PC-9 (cell line): ENCODE data around the gene TSPAN14.

ENCODE experiments used
- EZH2 ChIP-seq: fragments of 200-600 bp; sonication (generic); IDR thresholded peaks from 2 replicates; pipeline ENCODE4 v1.8.0; 2017; ENCODE audit warnings: antibody characterized with exemption, low read depth
- TF ChIP-seq, protein P1 (sequence below): fragments of 200-600 bp; sonication (generic); conservative IDR thresholded peaks from 2 replicates; pipeline ENCODE4 v1.6.1; 2017; ENCODE audit warnings: mixed run types, antibody characterized with exemption, mild to moderate bottlenecking, moderate library complexity

DNA sequence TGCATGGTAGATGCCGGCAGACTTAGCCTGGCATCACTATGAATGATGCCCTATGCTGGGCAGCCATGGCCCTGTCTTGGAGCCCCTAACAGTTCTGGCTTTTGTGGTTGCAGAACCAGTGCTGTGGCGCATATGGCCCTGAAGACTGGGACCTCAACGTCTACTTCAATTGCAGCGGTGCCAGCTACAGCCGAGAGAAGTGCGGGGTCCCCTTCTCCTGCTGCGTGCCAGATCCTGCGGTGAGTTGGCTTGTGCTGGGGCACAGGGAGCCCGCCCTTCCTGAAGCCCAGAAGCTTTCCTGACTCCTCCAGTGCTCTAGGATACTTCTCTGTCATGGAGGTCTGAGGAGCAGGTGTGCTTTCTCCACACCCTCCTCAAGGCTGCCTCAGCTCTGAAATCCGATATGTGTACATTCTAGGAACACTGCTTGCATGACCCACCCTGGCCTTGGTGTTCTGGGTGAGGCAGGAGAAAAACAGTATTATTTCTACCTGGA lies 58.0 kb downstream of the TSPAN14 start:
- TF ChIP-seq, protein P1, sequence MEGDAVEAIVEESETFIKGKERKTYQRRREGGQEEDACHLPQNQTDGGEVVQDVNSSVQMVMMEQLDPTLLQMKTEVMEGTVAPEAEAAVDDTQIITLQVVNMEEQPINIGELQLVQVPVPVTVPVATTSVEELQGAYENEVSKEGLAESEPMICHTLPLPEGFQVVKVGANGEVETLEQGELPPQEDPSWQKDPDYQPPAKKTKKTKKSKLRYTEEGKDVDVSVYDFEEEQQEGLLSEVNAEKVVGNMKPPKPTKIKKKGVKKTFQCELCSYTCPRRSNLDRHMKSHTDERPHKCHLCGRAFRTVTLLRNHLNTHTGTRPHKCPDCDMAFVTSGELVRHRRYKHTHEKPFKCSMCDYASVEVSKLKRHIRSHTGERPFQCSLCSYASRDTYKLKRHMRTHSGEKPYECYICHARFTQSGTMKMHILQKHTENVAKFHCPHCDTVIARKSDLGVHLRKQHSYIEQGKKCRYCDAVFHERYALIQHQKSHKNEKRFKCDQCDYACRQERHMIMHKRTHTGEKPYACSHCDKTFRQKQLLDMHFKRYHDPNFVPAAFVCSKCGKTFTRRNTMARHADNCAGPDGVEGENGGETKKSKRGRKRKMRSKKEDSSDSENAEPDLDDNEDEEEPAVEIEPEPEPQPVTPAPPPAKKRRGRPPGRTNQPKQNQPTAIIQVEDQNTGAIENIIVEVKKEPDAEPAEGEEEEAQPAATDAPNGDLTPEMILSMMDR: no peak
- no peak for TF ChIP-seq EZH2
